GM18870 (cell line): Measurements from ENCODE around the gene LRIG1.

Experiments
- ATAC-seq: cut with Tn5 transposase; IDR thresholded peaks from one replicate; pipeline ENCODE4 v1.9.1; 2021; ENCODE audit warnings: moderate library complexity; ENCODE audit not compliant: unreplicated experiment

The LRIG1 gene

DNA sequence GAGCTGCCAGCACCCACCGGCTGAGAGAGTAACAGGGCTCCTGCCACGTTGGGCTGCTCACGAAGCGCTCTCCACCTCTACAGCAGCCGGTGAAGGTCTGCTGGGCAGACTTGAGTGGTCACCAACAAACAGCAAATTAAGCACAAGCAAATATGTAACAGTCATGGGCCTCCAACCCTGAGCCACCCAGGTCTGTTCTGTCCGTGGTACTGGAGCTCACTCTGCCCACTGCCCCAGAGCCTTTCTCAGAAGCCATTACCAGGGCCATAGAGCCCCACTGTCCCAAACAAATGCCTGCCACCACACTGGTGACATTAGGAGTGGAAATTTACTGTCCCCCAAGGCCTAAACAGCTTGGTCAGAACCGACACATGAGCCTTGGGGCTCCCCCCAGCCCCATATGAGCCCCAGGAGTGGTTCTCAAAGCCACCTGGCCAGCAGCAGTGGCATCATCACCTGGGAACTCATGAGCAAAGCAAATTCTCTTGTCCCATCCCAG, 56.6 kb downstream of the LRIG1 start:
- no peak for ATAC-seq

DNA sequence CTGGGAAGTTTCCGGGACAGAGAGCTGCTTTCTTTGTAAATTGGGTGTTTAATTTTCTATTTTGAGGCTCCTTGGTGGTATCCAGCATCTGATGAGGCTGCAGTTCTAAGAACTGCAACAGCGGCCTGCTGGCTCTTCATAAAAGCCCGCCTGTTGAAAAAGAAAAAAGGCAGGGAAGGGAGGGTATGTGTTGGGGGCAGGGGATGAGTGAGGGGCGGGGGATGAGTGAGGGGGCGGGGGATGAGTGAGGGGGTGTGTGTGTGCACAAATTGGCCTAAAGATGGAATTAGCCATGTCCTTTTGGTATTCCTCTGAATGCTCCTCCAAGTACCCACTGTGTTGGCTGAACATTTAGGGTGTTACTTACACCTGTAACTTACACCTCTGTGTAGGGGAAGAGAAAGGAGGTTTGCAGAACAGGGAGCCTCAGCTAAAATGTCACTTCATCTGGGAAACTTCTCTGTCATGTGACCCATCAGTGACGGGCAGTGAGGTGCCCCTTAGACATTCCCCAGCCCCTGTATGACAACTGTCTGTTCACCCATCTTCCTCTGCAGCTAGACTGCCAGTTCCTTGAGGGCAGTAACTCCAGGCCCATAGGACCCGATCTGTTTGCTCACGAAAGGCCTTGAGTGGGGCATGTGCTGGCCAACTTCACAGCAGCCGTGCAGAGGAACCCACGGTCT, 57.6 kb downstream of the LRIG1 start:
- no peak for ATAC-seq

DNA sequence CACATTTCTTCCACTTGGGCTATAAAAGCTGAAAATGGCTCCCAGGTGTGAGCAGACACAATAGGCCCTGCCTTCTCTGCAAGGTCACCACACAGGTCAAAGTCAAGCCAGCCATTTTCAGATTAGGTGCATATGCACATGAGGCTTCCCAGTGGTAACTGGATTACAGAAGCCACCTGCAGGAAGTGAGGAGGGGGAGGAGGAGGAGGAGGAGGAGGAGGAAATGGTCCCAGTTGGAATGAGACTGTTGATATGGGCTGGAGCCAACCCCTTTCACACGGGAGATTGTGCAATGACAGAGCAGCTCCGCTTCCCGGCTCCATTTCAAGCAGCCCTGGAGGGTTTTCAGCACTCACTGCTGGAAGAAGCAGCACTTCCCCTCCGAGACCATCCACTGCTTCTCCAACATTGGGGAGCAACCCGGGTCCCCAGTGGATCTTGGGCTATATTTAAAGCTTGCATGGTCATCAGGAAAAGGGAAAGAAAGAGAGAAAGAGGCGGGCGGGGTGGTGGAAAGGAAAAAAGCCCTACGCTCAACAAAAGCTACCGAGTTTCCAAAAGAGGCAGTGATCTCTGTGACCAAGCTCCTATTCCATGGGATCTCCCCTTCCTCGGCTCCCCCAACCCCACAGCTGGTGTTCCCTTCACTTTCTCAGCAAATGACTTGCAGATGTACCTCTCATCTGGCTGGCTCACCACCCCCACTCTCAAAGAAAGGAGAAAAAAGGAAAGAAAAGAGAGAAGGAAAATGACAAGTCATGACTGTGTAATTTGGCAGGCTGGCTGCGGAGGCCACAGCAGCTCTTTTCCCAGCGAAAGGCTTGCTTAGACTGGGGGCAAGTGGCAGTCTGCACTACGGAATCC, 58.3 kb downstream of the LRIG1 start:
- no peak for ATAC-seq

DNA sequence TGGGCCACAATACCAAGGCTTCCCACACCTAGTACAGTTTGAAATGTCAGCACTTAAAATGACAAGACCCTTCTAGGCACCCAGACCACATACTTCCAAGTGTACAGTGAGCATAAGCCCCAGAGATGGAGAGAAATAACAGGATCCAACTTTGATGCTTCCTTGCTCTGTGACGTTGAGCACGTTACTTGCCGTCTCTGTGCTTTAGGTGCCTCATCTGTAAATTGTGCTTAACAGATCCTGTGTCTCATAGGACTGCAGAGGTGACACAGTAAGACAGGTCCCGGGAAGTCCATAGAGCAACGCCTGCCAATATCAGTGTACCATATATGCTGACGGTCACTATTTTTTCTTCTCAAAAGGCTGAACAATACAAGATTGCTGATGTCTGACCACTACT, 59.1 kb downstream of the LRIG1 start:
- ATAC-seq, result no peak

DNA sequence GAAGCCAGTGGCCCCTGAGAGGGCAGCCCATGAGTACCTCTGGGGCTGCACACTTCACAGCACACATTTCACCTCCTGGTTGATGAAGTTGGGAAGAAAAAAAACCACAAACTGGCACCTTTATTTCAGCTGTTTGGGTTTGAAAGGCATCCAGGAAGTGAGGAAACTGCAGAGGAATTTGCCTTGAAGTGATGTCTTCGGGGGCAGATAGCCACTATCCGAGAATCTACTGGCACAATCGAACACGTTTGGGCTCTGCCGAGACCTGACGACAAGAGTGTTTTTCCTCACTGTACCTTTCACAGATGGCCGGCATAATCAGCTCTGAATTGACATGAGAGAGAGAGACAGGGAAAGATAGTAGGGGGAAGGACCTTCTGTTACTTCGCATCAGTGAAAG, 59.7 kb downstream of the LRIG1 start:
- no peak for ATAC-seq

DNA sequence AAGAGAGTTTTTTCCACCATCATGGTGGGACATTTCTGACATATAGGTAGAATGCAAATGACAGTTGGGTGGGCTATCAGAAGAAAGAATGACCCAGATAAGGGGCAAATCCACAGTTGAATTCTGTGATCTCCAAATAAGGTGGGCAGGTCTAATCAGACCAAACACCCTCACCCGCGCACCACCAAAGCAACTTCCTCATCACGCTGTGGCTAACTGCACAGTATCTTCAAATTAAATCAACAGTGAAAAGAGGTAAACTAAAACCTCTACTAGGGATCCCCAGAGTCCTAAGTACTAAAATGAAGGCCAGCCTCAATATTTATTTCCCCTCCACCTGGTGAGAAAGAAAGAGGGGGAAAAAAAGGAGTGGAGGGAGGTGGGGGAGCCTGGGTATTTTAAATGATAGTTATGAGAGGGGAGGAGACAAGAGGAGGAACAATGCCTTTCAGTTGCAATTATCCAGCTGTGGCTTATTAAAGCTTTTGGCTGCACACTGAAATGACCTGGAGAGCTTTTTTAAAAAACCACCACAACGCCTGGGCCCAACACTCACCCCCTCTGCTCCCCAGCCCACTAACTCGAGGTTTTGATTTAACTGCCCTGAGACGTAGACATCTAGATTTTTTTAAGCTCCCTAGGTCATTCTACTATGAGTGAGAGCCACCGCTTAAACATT, 61.0 kb downstream of the LRIG1 start:
- no peak for ATAC-seq

DNA sequence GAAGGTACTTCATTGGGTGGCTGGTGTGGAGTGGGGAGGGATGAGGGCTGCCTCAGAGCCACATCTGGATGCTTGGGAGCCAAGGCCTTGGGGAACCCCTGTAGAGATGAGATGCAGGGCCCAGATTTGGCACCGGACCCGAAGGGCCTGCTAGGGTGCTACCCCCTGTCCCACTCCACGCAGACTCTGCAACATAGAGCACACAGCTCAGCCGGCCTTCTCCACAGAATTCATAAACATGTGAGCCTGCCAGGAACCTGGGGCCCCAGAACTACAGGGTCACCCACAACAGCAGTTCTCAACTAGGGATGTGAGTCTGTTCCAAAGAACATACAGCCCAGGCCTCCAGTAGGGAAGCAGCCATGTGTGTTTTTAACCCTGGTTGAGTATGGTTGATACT, 62.8 kb downstream of the LRIG1 start:
- ATAC-seq, result no peak

DNA sequence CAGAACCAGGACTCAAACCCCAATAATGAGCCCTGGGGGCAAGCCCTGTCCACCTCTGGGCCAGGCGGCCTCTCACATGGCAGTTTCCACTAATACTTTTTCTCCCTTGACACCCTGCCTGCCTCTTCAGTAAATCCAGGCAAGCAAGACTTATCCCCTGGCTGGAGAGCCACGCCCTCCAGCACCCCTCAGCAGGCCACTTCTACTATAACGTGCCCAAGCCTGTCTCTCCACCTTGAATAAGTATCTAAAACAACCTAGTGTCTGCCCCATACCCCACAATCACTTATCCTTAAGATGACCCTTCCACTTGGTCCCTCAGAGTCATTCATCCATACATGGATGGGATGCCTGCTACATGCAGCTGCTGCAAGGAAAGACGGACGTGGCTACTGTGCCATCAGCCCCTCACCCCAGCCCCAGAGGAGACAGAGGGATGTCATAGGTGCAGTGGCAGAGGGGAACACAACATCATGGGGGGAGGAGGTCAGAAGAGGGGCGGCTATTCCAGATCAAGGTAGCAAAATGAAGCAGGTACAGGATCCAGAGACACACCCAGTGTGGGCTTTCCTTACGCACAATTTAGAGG, 63.4 kb downstream of the LRIG1 start:
- ATAC-seq, result no peak

DNA sequence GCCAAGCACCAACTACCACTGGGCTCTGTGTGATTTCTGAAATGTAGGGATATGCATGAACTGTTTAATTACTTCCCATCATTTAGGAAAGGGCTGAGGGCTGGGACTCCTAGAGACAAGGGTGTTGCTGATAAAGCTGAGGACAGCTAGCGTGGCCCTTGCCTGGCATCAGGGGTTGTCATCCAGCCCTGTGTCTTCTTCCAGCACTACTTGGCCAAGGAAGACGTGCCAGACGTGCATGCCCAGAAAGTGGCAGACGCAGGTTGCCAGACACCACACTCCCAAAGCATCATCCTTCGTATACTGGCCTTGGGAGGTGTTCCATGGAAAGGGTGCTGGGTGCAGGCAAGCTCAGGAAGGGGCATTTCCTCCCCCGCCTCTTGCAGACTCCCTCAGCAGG, 64.8 kb downstream of the LRIG1 start:
- ATAC-seq, result no peak

DNA sequence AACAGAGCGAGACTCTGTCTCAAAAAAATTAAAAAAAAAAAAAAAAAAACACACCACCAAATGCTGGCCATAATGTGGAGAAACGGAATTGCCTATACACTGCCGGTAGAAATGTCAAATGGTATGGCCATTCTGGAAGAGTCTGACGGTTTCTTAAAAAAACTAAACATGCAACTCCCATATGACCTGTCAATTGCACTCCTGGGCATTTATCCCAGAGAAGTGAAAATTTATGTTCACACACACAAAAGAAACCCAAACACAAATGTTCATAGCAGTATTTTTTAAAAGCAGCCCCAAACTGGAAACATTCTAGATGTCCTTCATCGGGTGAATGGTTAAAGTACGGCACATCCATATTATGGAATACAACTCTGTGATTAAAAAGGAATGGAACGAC, 66.1 kb downstream of the LRIG1 start:
- ATAC-seq, result no peak

DNA sequence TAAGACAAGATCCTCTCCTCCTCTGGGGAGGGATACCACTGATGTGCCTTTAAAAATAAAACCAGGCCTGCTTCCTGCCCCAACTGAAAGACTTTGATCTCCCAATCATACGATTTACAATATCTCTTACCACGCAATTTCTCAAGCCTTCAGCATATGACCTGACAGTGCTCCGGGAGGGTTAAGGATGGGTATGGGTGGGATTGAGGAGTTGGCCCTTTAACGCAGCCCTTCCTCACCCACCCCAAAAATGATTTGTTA, 67.4 kb downstream of the LRIG1 start:
- ATAC-seq, result no peak

DNA sequence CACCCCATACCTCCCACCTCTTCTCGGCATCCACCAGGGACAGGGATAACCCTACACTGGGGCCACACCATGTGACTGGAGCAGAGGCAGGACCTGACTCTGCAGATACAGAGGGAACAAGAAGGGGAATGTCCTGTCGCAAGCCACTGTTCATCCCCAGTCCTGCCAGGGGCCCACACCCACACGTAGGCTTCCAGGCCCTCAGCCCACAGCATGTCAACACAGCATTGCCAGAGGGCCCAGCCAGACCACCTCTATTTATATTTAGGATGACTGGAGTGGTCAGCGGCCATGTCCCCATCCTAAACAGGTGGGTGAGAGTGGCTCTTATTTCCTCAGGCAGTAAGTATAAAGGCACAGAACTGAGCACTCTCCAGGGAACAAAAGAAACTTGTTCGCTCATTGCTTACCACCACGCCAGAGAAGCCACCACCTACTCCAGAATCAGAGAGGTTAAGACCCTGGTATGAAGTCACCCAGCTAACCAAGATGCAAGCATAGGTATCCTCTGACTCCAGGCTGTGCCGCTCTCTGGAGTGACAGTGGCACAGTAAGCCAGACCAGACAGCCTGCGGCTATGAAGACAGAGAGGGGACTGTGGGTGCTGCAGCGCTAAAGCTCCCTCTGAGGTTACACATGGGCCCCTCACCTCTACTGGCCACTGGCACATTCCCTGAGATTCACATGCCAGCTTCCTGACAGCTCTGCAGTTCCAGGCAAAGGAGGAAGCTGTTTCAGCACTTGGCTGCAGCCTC, 67.9 kb downstream of the LRIG1 start:
- ATAC-seq, result no peak

DNA sequence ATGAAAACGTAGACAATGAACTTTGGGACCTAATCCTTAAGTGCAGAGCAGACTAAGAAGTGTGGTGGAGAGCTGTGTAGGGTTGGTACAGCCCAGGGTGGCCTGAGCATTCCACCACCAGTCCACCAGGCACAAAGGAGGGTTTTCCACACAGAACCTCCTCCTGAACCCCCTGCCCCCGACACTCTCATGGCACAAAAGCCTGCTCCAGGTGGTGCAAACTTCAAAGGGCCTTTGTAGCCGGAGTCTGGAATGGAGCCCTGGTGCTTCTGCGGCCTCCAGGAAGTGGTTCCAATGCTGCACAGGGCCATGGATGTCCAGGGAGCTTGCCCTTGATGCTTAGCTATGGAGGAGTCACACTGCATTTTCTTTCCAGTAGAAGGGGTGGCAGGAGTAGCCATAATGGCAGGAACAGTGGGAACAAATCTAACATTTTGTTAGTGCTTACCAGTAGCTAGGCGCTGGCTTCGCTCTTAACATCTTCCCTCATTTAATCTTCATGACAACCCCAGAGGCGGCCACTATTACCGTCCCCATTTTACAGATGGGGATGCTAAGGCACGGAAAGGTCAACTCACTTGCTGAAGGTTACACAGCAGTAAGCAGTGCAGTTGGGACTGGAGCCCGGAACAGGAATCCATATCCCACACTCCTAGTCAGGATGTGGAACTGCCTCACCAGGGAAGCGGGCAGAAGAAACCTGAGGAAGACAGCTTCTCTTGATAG, 68.6 kb downstream of the LRIG1 start:
- no peak for ATAC-seq

DNA sequence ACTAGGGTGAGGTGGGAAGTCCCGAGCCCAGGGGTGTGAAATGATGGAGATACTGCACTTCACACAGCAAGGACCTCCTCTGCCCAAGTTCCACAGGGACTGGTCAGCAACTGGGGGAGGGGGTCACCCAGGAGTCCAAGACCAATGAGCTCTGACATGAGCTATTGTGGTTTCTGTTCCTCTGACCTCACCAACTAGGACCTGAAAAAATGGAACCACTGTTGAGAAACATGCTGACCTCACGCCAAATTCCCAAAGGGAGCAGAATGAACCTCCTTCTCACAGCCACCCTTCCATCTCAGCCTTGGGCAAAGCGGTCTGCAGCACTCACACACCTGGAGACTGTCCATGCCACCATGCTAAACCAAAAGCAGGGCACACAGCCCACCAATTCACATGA, 69.3 kb downstream of the LRIG1 start:
- no peak for ATAC-seq

DNA sequence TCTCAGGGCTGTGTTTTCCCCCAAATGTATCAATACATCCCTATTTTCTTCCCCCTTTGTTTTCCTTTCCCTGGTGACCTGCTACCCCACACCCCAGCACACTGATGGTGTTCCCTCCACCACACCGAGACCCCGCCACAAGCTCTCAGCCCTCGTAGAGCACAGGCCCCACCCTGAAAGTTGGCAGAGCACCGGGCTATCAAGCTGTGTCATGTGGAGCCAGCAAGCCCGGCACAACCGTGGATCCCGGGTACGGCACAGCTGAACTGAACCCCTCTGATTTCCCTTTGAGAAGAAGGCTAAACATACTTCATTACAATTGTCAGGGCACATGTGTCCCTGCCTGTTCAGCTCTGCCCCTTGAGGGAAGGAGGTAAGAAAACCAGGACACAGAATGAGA, 69.9 kb downstream of the LRIG1 start:
- ATAC-seq, result no peak

DNA sequence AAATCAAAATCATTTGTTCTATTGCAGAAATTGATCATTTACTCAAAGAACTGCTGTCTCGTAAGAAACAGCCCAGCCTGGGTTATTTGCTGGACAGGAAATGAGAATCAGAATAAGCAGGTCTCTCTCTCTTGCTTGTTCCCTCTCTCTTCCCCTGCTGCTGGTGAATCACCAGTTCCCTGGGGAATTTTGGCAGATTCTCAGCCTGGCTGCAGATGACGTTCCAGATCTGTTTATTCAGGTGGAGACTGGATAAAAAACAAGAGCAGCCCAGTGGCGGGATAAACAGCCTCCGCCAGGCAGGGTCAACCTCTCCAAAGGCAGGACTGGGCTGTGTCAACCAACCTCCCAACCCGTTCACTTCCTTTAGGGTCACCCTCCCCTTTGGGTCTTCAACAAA, 72.1 kb downstream of the LRIG1 start:
- ATAC-seq, result no peak

DNA sequence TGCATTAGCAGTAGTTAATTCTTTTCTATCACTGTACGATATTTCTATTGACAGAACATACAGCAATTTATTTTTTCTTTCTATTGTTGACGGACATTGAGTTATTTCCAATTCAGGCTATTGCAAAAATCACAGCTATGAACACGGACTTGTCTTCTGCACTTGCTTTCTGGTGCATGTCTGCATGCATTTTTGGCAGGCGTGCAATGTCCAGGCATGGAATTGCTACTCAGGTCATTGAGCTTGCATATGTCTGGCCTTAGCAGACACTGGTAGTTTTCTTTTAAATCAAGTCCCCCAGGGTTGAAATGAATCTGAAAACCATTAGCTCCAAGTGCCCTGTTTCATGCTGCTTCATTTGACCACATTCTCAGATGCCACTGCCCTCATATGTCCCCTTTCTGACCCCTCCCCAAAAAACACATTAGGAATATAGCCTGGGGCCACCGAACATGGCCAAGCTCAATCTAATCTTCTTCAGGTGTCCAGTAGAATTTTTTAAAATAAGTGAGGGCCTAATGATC, 72.8 kb downstream of the LRIG1 start:
- ATAC-seq, result no peak

DNA sequence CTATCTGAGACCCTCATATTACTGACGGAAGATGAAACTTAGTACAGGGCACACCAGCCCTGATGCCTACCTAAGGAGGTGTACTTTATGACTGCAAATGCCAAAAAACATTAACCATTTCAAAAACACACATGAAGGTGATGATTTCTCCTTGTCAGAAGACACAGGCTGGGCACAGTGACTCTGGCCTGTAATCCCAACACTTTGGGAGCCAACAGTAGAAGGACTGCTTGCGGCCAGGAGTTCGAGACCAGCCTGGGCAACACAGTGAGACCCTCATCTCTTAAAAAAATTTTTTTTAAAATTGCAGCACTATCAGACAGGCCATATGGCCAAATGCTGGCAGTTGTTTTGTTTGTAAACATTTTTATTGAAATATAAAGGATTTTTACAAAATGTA, 73.5 kb downstream of the LRIG1 start:
- ATAC-seq, result no peak

DNA sequence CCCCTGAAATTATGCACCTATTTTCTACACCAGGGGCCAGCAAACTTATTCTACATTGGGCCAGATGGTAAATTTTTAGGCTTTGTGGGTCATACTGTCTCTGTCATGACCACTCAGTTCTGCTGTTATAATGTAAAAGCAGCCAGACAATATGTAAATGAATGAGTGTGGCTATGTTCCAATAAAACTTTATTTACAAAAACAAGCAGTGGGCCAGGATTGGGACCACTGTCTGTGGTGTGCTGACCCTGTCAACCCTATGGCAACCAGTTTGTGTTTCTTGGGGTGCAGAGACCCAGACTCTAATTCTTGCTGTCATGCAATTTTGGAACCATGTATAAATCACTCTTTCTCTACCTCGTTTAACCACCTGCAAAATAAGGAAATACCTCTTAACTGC, 74.7 kb downstream of the LRIG1 start:
- ATAC-seq, result no peak

DNA sequence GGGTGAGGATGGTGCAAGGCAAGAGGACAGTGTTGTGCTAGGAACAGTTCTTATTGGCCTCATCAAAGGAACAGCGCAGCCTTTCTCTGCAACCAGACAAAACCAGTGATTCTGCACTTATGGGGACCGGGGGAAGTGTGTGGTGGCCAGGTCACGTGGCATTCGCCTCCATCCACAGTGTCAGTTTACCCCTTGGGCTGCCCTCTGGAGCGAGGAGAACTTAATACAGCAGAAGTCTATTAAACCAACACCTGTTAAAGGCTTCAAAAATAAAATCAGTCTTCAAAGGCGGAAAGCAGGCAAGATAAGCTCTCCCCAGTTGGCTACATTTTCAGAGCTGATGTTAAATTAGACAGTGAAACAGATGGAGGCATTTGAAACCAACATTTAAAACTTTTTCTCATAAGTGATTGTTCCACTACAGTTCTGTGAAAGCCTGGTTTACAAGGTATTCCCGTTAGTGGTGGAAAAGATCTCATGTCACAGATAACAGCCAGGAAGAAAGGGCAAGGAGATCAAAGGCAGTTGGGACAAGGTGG, 75.2 kb downstream of the LRIG1 start:
- ATAC-seq, result no peak
